Activated CD8-positive, alpha-beta memory T cell treated with anti-CD3 and anti-CD28 coated beads, Interleukin-2, amount 50 U/mL, for 48 hours (primary cell): ENCODE results near the gene PRKD1.
"Not testable (repeated sequence)": the region's sequence is repeated elsewhere in the genome, so short reads cannot be mapped to it uniquely, and the experiment has no call there.

Experiments
- DNase-seq: peaks from one replicate; pipeline ENCODE4 v3.0.0-alpha.2; 2020

PRKD1 gene

GRCh38 chr14:29734732-29735131 is 192.9 kb downstream of the PRKD1 start:
- no peak for DNase-seq

- not testable (repeated sequence) for DNase-seq
These were observed 200.9 kb downstream of the PRKD1 start for GRCh38 chr14:29726560-29727331.

- DNase-seq = no peak
These were observed 202.7 kb downstream of the PRKD1 start for GRCh38 chr14:29724991-29725390.

- DNase-seq = no peak
These were observed 204.8 kb downstream of the PRKD1 start for GRCh38 chr14:29722831-29723230.

GRCh38 chr14:29721586-29721985 is 206.1 kb downstream of the PRKD1 start:
- no peak for DNase-seq

GRCh38 chr14:29717901-29718300 is 209.7 kb downstream of the PRKD1 start:
- DNase-seq = no peak

- DNase-seq = no peak
These were observed 211.5 kb downstream of the PRKD1 start for GRCh38 chr14:29716150-29716549.

- no peak for DNase-seq
These were observed 215.0 kb downstream of the PRKD1 start for GRCh38 chr14:29712601-29713000.

- no peak for DNase-seq
These were observed 217.6 kb downstream of the PRKD1 start for GRCh38 chr14:29710015-29710414.

GRCh38 chr14:29709490-29709889 is 218.2 kb downstream of the PRKD1 start:
- DNase-seq = no peak

GRCh38 chr14:29706700-29707099 is 220.9 kb downstream of the PRKD1 start:
- DNase-seq = no peak

- DNase-seq = no peak
These were observed 221.8 kb downstream of the PRKD1 start for GRCh38 chr14:29705801-29706200.

- DNase-seq = not testable (repeated sequence)
These were observed 238.1 kb downstream of the PRKD1 start for GRCh38 chr14:29689597-29689996.

- no peak for DNase-seq
These were observed 239.8 kb downstream of the PRKD1 start for GRCh38 chr14:29687866-29688265.

GRCh38 chr14:29687071-29687765 is 240.4 kb downstream of the PRKD1 start:
- DNase-seq = no peak

- no peak for DNase-seq
These were observed 242.7 kb downstream of the PRKD1 start for GRCh38 chr14:29684926-29685325.

GRCh38 chr14:29682789-29683188 is 244.9 kb downstream of the PRKD1 start:
- no peak for DNase-seq

GRCh38 chr14:29681316-29681715 is 246.3 kb downstream of the PRKD1 start:
- DNase-seq = no peak

GRCh38 chr14:29674566-29675285 is 252.9 kb downstream of the PRKD1 start:
- no peak for DNase-seq

- no peak for DNase-seq
These were observed 254.8 kb downstream of the PRKD1 start for GRCh38 chr14:29672831-29673230.

- DNase-seq = no peak
These were observed 256.6 kb downstream of the PRKD1 start for GRCh38 chr14:29671034-29671433.

GRCh38 chr14:29668201-29668600 is 259.4 kb downstream of the PRKD1 start:
- no peak for DNase-seq

GRCh38 chr14:29664515-29664914 is 263.1 kb downstream of the PRKD1 start:
- no peak for DNase-seq

- DNase-seq = no peak
These were observed 264.3 kb downstream of the PRKD1 start for GRCh38 chr14:29663281-29663801.
